ENCODE measurements around the gene GADD45B. TPM values are rescaled to one million over a fixed set of nuclear protein-coding genes. Genes with fewer than 3 reads are reported as not detected.

The GADD45B gene
- total RNA-seq, 6 experiments from 2014 or later, result 39.0 to 176 (median 127) TPM

GRCh38 chr19:2436926-2437325 lies 39.0 kb upstream of the GADD45B start:
- H3K36me3 ChIP-seq, result peaks cover 0 to 15% (median 5%) of the 10 kb centered on the region in 4 donors
- no peaks in the 10 kb centered on the region for H3K9me3 ChIP-seq
- no CpG with 5 or more reads among the region's 15 CpGs for WGBS (ENCODE audit: insufficient coverage, low coverage, low lambda C conversion rate, missing lambda C conversion rate)
- DNase-seq (peak in 1 of 3 donors; percentile 47), ATAC-seq (peak in 1 of 4 donors; percentile 12)
- H3K4me1 ChIP-seq, result no peaks in the 10 kb centered on the region
- H3K27ac ChIP-seq, result no peak overlapping the region
- no peak overlapping the region for H3K4me3 ChIP-seq
- TF ChIP-seq POLR2A (IDR thresholded peaks at IDR 0.05) (no peak), CTCF (IDR thresholded peaks at IDR 0.05) (no peak)
- intact Hi-C loops (cut with DNase I), result no loop called here
- H3K27me3 ChIP-seq, result no peaks in the 10 kb centered on the region

- no peaks in the 10 kb centered on the region for H3K27me3 ChIP-seq
- no peak for ATAC-seq
- no peak overlapping the region for H3K27ac ChIP-seq
- intact Hi-C loops (cut with DNase I), result no loop called here
- WGBS (ENCODE audit: insufficient coverage, low coverage, low lambda C conversion rate, missing lambda C conversion rate), result 100% methylated on average over 2 of the region's 20 CpGs
- H3K4me1 ChIP-seq, result no peaks in the 10 kb centered on the region
- no peak for DNase-seq
- H3K9me3 ChIP-seq, result no peaks in the 10 kb centered on the region
- H3K36me3 ChIP-seq, result peaks cover 0 to 15% (median 5%) of the 10 kb centered on the region in 4 donors
- no peak overlapping the region for H3K4me3 ChIP-seq
- TF ChIP-seq POLR2A (IDR thresholded peaks at IDR 0.05), result no peak
- no peak for TF ChIP-seq CTCF (IDR thresholded peaks at IDR 0.05)
These were observed 37.7 kb upstream of the GADD45B start for GRCh38 chr19:2438178-2438577.

GRCh38 chr19:2440515-2440914 lies 35.4 kb upstream of the GADD45B start:
- TF ChIP-seq POLR2A (IDR thresholded peaks at IDR 0.05) (no peak), CTCF (IDR thresholded peaks at IDR 0.05) (no peak)
- Histone ChIP-seq H3K9me3 (no peaks in the 10 kb centered on the region), H3K27ac (no peak overlapping the region), H3K36me3 (peaks cover 0 to 7% (median 2%) of the 10 kb centered on the region in 4 donors), H3K4me1 (no peaks in the 10 kb centered on the region), H3K4me3 (no peak overlapping the region), H3K27me3 (no peaks in the 10 kb centered on the region)
- 86% methylated on average over 1 of the region's 1 CpG for WGBS (ENCODE audit: insufficient coverage, low coverage, low lambda C conversion rate, missing lambda C conversion rate)
- no peak for DNase-seq
- ATAC-seq, result no peak
- intact Hi-C loops (cut with DNase I), result no loop called here

- Histone ChIP-seq H3K4me3 (no peak overlapping the region), H3K4me1 (no peaks in the 10 kb centered on the region), H3K36me3 (peaks cover 0 to 7% (median 2%) of the 10 kb centered on the region in 4 donors), H3K27me3 (no peaks in the 10 kb centered on the region), H3K9me3 (no peaks in the 10 kb centered on the region), H3K27ac (no peak overlapping the region)
- TF ChIP-seq CTCF (IDR thresholded peaks at IDR 0.05) (no peak), POLR2A (IDR thresholded peaks at IDR 0.05) (no peak)
- DNase-seq (no peak), ATAC-seq (no peak)
- WGBS (ENCODE audit: insufficient coverage, low coverage, low lambda C conversion rate, missing lambda C conversion rate), result 40% methylated on average over 2 of the region's 26 CpGs
- intact Hi-C loops (cut with DNase I), result no loop called here
These were observed 34.7 kb upstream of the GADD45B start for GRCh38 chr19:2441096-2441752.
